NCI-H1048 (cell line): ENCODE data around the gene ADORA3.

Source experiments
- DNase-seq: peaks from one replicate; lab custom pipeline; 2025; lab: John Stamatoyannopoulos, UW

ADORA3 gene

GRCh38 chr1:111474521-111474920 is 28.9 kb downstream of the ADORA3 start:
- DNase-seq: no peak

- no peak for DNase-seq
These were observed 29.3 kb downstream of the ADORA3 start for GRCh38 chr1:111474106-111474505.

DNA sequence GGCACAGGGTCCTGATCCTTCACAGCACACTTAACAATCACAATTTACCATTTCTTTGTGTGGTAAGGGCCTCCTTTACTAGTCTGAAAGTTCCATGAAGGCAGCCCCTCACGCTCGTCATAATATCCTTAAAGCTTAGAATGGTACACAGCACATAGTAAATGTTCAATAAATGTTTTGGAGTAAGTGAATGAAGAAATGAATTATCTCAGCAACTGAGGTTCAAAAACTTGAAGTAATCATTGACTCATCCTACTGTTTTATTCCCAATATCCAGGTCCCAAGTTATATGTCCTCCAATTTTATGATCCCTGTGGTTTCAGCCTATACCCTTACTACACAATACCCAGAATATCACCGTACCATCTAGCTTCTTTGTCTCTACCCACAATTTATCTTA is 31.9 kb downstream of the ADORA3 start:
- DNase-seq: no peak

DNA sequence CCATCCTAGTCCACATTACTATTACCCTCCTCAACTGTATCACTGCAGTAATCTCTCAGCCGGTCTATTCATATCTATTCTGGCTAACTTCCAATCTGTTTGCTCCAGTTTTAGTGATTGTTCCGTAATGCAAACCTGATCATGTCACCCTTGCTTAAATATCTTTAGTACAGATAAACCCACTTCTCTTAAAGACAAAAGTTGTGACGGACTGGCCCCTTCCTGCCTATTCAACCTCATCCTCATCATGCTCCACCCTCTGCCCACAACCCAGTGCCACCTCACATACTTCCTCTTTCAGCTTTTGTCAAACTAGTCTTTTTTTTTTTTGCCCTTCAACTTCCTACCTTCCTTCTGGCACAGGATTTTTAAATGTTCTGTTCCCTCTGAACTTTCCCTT is 32.4 kb downstream of the ADORA3 start:
- DNase-seq: no peak

DNA sequence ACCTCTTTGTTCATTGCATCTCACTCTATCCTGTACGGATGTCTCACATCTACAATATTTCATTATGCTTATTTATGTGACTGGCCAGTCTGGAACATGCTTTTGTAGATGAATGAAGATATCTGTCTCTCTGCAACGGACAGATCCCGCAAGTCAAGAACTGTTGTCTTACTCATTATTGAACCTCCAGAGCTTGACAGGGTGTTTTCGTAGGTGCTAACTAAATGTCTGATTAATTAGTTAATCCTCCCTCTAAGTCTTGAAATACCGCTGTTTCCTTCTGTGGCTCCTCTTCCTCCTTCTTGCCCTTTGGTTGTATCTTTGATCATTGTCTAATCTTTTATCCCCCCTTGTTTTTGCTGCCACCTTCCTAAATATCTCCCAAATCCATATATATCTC is 32.8 kb downstream of the ADORA3 start:
- DNase-seq: no peak

- DNase-seq: no peak
These were observed 33.9 kb downstream of the ADORA3 start for GRCh38 chr1:111469539-111469938.

DNA sequence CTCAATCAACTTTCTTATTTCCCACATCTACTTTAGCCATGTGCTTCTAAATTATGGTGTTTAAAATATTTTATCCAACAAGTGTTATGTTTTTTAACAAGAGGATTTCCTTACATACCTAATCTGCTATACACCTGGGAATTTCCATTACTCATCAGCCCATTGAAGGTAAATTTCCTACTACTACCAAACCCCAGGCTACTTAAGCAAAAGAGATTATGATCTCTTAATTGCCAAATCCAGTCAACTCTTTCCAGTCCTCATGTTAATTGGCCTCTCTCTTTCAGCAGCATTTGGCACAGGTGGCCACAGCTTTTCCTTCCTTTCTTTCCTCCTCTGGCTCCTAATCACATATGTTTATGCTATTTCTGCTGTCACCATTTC is 34.7 kb downstream of the ADORA3 start:
- no peak for DNase-seq

DNA sequence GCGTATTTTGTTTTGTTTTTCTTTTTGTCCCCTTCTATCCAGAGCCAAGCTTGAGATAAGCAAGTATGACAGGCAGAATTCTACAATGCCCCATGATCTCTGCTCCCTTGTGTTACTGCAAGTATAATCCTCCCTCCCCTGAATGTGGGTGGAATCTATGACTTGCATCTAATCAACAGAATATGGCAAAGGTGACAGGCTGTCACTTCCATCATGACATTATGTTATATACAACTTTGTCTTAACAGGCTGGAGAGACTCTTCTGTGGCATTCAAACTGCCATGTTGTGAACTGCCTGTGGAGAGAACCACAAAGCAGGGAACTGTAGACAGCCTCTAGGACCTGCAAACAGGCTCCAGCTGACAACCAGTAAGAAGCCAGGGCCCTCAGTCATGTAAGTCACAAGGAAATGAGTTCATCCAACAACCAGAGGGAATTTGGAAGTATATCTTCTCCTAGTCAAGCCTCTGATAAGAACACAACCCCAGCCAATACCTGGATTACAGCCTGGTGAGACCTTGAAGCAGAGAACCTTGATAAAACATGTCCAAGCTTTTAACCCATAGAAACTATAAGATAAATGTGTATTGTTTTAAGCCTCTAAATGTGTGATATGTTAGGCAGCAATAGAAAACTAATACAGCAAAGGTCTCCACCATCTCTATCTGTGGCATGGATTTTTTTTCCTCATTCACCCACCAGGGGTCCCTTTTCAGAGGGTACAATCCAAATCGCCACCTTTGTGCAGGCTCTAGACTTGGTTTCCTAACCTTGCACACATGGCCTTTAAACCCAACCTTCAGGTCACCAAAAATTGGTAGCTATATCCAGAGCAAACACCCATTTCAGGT is 35.3 kb downstream of the ADORA3 start:
- DNase-seq: no peak

DNA sequence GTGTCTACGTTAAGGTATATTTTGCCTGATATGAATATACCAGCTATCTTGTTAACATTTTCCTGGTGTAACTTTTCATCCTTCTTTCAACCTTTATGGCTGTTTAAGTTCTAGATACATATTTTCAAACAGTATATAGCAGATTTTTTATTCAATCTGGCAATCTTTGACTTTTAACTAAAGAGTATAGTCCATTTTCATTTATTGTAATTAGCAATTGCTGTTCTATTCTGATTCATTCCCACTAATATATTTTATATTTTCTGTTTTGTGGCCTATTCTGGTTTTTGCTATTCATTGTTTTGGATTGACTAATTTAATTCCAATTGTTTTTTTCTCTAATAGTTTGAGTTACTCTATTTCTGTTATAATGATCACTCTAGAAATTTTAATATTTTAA is 37.0 kb downstream of the ADORA3 start:
- no peak for DNase-seq

DNA sequence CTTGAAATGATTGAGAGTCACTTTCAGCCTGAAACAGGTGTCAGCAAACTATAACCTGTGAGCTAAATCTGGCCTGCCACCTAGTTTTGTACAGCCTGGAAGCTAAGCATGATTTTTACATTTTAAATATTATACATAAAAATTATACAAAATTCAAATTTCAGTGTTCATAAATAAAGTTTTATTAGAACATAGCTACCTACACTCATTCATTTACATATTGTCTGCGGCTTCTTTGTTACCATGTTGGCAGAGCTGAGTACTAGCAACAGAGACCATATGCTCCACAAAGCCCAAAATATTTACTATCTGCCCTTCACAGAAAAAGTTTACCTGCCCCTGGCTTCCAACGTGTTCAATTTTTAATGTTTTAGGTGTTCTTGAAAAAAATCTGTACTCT is 37.7 kb downstream of the ADORA3 start:
- no peak for DNase-seq

DNA sequence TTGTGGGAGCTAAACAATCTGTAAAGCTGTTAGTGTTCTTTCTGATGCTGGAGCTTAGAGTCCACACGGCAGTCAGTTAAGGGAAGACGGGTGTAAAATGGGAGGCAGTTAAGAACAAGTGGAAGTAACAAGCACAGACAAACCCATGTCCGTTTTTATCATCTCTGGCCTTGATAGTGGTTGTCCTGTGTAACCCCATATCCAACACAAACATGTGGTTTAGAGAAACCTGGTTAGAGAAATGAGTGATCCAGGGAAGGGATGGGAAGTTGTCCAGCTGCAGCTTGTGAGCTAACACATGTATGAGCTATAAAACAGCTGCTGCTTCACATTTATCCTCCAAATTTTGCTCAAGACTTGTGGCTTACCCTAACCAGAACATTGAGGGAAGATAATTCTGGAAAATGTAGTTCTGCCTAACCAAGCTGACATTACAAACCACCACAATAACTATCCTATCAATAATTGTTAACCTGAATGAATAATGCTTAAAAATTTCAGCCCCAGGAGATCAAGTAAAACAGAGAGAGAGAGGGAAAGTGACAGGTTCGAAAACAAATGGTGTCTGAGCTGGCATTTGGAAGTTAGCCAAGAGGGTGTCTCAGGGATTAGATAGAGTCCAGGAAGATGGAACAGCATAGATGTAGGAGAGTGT is 40.3 kb downstream of the ADORA3 start:
- no peak for DNase-seq

- no peak for DNase-seq
These were observed 40.9 kb downstream of the ADORA3 start for GRCh38 chr1:111462370-111463028.

DNA sequence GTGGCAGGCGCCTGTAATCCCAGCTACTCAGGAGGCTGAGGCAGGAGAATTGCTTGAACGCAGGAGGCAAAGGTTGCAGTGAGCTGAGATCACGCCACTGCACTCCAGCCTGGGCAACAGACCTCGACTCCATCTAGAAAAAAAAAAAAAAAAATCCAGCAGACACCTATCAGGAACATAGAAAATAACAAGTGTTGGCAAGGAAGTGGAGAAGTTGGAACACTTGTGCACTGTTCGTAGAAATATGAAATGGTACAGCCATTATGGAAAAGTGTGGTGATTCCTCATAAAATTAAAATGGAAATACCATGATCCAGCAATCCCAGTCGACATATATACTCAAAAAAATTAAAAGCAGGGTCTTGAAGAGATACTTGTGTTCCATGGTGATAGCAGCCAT is 41.7 kb downstream of the ADORA3 start:
- DNase-seq: no peak

- no peak for DNase-seq
These were observed 47.8 kb downstream of the ADORA3 start for GRCh38 chr1:111455642-111456031.

DNA sequence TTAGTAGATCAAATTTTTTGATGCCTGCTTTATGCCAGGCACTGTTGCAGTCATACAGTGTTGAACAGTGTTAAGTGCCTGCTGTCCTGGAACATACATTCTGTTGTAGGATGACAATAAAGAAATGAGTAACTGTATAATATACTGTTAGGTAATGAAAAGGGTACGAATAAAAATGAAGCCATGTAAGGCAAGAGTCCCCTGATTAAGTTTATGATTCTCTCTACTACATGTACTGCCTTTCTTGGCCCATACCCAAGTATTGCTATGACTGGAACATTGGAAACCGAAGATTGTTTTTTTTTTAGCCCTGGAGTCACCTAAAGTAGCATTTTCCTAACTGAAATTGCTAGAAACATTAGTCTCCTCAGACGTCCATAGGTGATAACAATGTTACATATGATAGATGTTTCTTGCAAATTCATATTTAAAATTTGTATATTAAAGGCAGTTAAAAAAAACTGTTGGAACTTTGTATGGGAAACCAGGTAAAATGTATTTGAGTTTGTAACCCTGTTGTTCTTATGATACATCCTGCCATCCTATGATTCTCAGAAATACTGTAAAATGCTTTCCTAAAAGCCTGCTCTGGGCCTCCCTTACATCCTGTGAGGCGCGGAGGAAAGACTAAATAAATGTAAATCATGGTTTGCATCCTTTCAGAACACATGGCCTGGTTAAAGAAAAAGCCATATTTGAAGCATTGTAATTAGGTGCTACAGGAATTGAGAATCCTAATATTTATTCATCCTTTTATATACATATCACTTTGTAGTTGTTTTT is 48.4 kb downstream of the ADORA3 start:
- DNase-seq: no peak

GRCh38 chr1:111453706-111454105 is 49.7 kb downstream of the ADORA3 start:
- DNase-seq: no peak

DNA sequence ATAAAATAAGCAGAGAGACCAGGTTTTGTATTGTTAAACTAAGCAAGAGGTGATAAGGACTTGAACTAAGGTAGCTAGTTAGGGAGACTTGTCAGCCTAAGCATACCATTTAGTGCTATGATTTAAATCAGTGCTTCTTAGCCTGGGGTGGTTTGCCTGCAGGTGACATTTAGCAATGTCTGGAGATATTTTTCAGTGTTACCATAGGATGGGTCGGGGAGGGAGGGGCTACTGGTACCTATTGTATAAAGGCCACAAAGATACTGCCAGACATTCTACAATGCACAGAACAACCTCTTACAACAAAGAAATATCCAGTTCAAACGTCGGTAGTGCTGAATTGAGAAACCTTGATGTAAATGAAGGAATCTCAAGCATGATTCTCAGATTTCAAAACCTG is 50.9 kb downstream of the ADORA3 start:
- DNase-seq: no peak

- DNase-seq: no peak
These were observed 53.2 kb downstream of the ADORA3 start for GRCh38 chr1:111450185-111450584.

DNA sequence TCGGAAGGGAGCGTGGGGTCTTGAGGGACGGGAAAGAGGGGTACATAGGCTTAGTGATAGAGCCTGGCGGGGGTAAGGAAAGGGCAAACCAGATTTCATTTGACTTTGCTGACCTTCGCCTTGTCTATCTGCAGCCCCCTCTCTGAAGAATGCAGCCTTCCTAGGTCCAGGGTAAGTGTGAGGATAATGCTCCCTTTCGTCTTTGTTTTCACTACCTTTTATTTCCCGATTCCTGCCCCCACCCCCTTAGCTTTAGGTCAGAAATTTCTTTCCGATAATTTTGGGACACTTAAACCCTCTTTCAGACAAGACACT is 53.8 kb downstream of the ADORA3 start:
- DNase-seq: no peak
